Stimulated activated CD4-positive, alpha-beta T cell treated with anti-CD3 and anti-CD28 coated beads, Interleukin-1b, Interleukin-23, amount 100 ng/mL, for 4 hours (primary cell): ENCODE data around the gene LPXN.

Experiments
- DNase-seq, 2 donors: peaks; one replicate each; pipeline ENCODE4 v3.0.0-alpha.2; 2020; ENCODE audit warnings: low read depth in 2 of 2

LPXN gene

DNA sequence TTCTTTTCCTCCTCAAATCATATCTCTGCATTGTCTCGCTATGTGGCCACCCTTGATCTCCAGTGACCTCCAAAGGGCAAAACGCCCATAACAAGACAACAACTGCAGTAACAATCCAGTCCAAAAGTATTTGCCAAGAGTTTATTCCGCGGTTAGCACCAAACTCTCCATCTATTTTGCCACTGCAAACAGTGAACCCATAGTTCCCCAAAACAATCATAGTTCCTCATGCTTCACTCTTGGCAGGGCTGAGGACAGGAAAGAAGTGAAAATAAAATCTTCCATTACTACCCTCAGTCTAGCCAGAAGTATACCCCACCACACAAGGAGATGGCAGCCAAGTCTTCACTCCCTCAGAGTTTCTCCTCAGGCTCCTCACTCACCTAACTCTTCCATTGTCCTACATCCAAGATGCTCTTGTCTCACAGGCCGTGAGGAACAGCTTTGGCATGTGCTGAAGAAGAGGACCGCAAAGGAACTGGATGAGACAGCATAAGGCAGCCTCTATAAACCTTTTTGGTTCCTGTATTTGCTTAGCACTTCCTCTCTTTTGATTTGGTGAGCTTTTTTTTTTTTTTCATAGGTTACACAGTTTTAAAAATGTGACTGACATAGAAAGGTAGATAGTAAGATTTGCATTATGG lies at the start of gene LPXN:
TSS of gene LPXN (minus strand) at position 480 of the 644 bp plus-strand sequence. CDS start at position 396, 84 bp downstream.
- DNase-seq = peak in 1 of 2 donors; percentile 17

DNA sequence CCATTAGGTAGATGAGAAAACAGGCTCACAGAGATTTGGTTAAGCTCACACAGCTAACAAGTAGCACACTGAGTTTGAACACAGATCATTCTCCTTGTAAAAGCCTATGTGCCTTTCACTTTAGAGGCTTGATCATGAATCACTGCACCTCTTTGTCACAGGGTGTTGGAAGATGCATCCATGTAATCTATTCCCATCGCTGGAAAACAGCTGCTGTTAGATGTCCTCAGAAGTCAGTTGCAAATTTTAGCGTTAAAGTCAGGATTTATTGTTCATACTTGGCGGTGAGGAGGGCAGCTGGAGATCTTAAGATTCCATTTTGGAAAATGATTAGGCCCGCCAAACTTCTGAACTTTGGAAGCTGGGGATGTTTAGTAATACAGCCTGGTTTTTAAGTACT lies 49.4 kb upstream of the LPXN start:
- no peak for DNase-seq

DNA sequence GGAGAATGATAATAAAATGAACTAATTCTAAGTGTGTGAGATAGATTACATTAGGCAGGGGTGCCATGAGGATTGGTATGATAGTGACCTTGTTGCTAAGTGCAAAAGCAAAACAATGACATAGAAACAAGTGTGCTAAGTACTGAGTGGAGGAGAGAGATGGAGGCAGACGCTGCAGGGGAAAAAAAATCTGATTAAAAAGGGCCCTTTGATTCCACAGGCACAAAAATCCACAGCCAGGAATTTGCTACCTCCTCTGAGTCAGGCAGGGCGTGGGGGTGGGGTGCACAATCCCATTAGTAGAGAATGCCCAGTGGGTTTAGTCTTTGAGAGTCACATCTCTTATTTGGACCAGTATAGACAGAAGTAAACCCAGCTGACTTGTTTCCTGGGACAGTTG lies 46.7 kb upstream of the LPXN start, which contains the start of gene CNTF:
TSS of gene CNTF (plus strand) at position 322 of the 400 bp plus-strand sequence. CDS start 88 bp downstream, outside the sequence.
- no peak for DNase-seq

GRCh38 chr11:58621586-58622262 lies 46.1 kb upstream of the LPXN start:
- no peak for DNase-seq

DNA sequence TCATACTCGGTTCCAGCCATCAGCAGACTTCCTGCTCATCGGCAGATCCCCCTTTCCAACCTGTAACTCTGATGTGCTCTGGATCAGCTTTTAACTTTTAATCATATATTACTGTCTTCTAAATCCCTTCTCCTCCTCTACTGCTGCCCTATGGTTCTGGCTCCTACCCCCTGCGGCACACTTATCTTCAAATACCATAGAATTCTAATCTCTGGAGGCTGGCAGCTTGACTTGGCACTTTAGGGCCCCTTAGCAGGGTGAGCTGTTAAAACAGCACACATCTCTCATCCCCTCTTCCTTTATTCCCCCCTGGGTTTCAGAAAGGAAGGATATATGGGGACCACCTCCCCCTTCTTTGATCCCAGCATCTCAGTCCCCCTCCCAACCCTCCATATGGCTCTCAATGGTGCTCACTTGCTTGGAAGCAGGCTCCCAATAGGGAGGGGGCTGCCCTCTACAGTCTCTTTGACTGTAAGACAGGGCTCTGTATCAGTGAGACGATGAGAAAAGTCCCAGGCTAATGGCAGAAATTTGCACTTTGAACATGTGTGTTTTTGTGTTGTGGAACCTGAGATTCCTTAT lies 42.4 kb upstream of the LPXN start:
- DNase-seq = no peak

- DNase-seq = no peak
Observed at GRCh38 chr11:58616594-58616993, 40.9 kb upstream of the LPXN start.

DNA sequence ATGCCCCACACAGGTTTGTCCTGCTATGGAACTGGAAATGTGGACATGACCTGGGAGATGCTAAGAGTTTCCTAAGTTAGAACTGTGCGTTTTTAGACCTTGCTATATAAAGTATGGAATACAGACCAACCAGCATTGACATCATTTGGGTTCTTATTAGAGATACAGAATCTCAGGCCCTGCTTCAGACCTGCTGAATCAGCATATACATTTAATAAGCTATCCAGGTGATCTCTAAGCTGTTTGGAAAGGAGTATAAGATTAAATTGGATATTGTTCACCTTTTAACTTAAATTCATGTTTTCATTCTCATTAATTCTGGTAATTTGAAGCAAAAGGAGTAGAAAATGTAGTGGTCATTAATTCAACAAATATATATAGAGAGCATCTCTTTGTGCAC lies 39.9 kb upstream of the LPXN start:
- no peak for DNase-seq

DNA sequence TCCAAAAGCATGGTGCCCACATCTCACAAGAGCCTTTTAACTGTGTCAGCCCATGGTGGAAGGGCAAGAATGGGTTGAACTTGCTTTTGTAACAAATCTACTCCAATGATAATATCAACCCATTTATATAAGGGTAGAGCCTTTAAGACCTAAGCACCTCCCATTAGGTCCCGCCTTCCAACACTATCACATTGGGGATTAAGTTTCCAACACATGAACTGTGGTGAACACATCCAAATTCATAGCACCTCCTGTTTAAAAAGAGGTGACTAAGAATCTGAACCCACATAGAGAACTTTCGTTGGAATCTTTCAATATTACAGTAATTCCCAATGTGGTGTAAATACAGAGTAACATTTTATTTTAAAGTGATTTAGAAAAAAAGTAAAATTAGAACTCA lies 37.6 kb upstream of the LPXN start:
- DNase-seq = no peak

DNA sequence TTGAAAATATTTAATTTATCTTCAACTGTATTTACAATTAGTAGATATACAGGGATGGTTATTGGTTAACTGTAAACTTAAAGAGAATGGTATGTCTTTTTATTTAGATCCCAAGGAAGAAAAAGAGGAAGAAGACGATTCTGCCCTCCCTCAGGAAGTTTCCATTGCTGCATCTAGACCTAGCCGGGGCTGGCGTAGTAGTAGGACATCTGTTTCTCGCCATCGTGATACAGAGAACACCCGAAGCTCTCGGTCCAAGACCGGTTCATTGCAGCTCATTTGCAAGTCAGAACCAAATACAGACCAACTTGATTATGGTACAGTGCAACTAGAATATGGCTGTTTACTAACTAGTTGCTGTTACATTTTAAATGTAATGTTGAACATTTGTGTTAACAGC lies 34.1 kb upstream of the LPXN start:
- DNase-seq = no peak

GRCh38 chr11:58608331-58608730 lies 32.7 kb upstream of the LPXN start:
- no peak for DNase-seq

DNA sequence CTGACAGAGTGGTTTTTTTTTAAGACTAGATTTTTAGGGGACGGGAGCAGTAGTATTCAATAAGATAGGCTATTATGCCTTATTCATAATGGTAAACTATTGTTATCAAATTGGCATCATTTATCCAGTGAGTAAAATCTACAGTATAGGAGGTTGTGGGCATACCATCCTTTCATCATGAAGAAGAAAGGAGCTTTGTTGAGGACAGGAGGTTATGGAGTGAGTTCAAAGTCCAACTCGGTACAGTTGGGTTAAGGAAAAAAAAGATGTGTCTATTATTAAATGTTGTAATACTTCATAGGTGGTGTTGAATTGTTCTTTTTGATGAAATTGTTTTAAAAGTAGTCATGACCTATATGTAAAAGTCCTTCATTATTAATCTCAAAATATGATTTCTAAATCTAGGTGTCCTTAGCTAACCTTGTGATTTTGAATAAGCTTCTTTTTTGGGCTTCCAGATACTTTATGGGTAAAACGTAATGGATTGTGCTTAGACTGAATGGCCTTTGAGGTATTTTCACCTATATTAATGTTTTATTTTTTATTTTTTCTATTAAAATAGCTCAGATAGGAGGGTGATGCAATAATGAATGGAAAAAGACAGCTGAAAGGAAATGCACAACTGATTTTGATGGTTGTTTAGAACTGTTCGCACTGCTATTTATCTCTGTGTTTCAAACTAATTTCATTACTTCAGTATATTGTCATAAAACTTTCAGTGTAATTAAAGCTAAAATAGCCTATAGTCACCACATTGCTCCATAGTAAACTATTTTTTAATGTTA lies 31.5 kb upstream of the LPXN start:
- DNase-seq = no peak

- no peak for DNase-seq
Observed at GRCh38 chr11:58600510-58600909, 24.9 kb upstream of the LPXN start.

GRCh38 chr11:58597486-58598144 lies 22.0 kb upstream of the LPXN start:
- no peak for DNase-seq

GRCh38 chr11:58596621-58597020 lies 21.0 kb upstream of the LPXN start:
- DNase-seq = no peak

GRCh38 chr11:58594826-58595225 lies 19.2 kb upstream of the LPXN start:
- DNase-seq = no peak

DNA sequence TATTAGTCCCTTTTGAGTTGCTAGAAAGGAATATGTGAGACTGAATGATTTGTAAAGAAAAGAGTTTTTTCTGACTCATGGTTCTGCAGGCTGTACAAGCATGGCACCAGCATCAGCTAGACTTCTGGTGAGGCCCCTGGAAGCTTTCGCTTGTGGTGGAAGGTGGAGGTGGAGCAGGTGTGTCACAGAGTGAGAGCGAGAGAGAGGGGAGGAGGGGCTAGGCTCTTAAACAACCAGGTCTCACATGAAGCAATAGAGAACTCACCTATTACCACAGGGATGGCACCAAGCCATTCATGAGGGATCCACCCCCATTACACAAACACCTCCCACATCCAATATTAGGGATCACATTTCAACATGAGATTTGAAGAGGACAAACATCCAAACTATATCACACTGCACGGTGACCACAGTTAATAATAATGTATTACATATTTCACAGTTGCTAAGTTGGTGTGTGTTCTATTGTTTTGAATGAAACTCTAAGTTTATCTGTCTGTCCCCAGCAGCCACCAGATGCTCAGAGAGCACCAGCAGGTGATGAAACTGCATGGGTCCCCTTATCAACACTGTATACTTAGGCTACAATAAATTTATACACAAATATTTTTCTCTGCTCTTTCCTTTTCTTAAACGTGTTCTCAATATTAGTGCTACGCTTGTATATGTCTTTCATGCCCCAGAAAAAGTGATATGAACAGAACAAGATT lies 17.3 kb upstream of the LPXN start:
- DNase-seq = peak in 1 of 2 donors; percentile 42

DNA sequence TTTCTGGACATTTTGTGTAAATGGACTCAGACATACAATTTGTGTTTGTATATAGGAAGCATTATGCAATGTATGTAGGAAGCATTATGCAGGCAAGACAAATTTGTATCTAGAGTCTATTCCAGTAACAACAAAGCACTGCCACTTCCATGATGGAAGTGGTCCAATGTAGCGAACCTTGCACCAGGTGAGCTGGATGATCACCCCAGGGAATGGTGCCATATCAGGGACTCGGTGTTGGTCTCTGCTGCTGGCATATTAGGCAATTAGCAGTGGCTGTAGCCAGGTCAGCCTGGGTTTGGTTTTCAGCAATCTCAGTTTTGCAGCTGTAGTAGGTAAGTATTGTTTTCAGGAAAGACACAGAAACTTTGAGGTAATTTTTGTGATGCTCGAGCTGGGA lies 16.0 kb upstream of the LPXN start:
- DNase-seq = no peak

- no peak for DNase-seq
Observed at GRCh38 chr11:58586998-58587397, 11.3 kb upstream of the LPXN start.

- DNase-seq = no peak
Observed at GRCh38 chr11:58582437-58582836, 6.8 kb upstream of the LPXN start.

GRCh38 chr11:58580311-58580710 lies 4.7 kb upstream of the LPXN start:
- DNase-seq = no peak
